ENCODE results near the gene LETM1. TPM values are rescaled to one million over a fixed set of nuclear protein-coding genes. Genes with fewer than 3 reads are reported as not detected.

Gene LETM1
- total RNA-seq, 4 donors from 2014 or later: 23.2 to 40.3 (median 33.6) TPM

GRCh38 chr4:1789552-1789951 is 66.4 kb downstream of the LETM1 start:
- Histone ChIP-seq H3K9me3 (no peaks in the 10 kb centered on the region), H3K4me1 (peaks cover 8 to 13% of the 10 kb centered on the region in 2 donors), H3K27ac (no peak overlapping the region), H3K27me3 (peaks cover 11 to 14% (median 13%) of the 10 kb centered on the region in 3 donors), H3K36me3 (no peaks in the 10 kb centered on the region), H3K4me3 (no peak overlapping the region)
- no peak for DNase-seq
- TF ChIP-seq CTCF (IDR thresholded peaks at IDR 0.05 in 4 of 5, conservative IDR thresholded peaks at IDR 0.05 in 1 of 5): no peak
- no peak for TF ChIP-seq POLR2A (IDR thresholded peaks at IDR 0.05)
- intact Hi-C loops (cut with DNase I; ENCODE audit: low total_unique reads) (no loop called here), in situ Hi-C loops (cut with MboI; ENCODE audit: low sequenced_read_pairs in 4 of 4) (no loop called here)
- ATAC-seq: no peak

GRCh38 chr4:1788254-1788973 is 67.5 kb downstream of the LETM1 start:
- intact Hi-C loops (cut with DNase I; ENCODE audit: low total_unique reads) (no loop called here), in situ Hi-C loops (cut with MboI; ENCODE audit: low sequenced_read_pairs in 4 of 4) (no loop called here)
- Histone ChIP-seq H3K27ac (no peak overlapping the region), H3K36me3 (no peaks in the 10 kb centered on the region), H3K4me1 (peaks cover 8 to 9% of the 10 kb centered on the region in 2 donors), H3K27me3 (peaks cover 4 to 6% (median 5%) of the 10 kb centered on the region in 3 donors), H3K4me3 (no peak overlapping the region), H3K9me3 (no peaks in the 10 kb centered on the region)
- TF ChIP-seq POLR2A (IDR thresholded peaks at IDR 0.05): no peak
- no peak for TF ChIP-seq CTCF (IDR thresholded peaks at IDR 0.05 in 4 of 5, conservative IDR thresholded peaks at IDR 0.05 in 1 of 5)
- ATAC-seq (no peak), DNase-seq (no peak)

- Histone ChIP-seq H3K9me3 (no peaks in the 10 kb centered on the region), H3K4me3 (no peak overlapping the region), H3K27ac (no peak overlapping the region), H3K27me3 (peaks cover 1 to 5% (median 3%) of the 10 kb centered on the region in 3 donors), H3K36me3 (no peaks in the 10 kb centered on the region), H3K4me1 (peaks cover 8 to 9% of the 10 kb centered on the region in 2 donors)
- in situ Hi-C loops (cut with MboI; ENCODE audit: low sequenced_read_pairs in 4 of 4): no loop called here
- DNase-seq (no peak), ATAC-seq (no peak)
- intact Hi-C loops (cut with DNase I; ENCODE audit: low total_unique reads): no loop called here
- TF ChIP-seq POLR2A (IDR thresholded peaks at IDR 0.05) (no peak), CTCF (IDR thresholded peaks at IDR 0.05 in 4 of 5, conservative IDR thresholded peaks at IDR 0.05 in 1 of 5) (no peak)
Measured at GRCh38 chr4:1787411-1788077, 68.4 kb downstream of the LETM1 start.

GRCh38 chr4:1786544-1787362 is 69.2 kb downstream of the LETM1 start:
- Histone ChIP-seq H3K4me3 (no peak overlapping the region), H3K4me1 (peaks cover 8 to 9% of the 10 kb centered on the region in 2 donors), H3K27ac (no peak overlapping the region), H3K36me3 (no peaks in the 10 kb centered on the region), H3K9me3 (no peaks in the 10 kb centered on the region), H3K27me3 (no peaks in the 10 kb centered on the region)
- no peak for TF ChIP-seq POLR2A (IDR thresholded peaks at IDR 0.05)
- TF ChIP-seq CTCF (IDR thresholded peaks at IDR 0.05 in 4 of 5, conservative IDR thresholded peaks at IDR 0.05 in 1 of 5): no peak
- ATAC-seq (no peak), DNase-seq (no peak)
- intact Hi-C loops (cut with DNase I; ENCODE audit: low total_unique reads): no loop called here
- in situ Hi-C loops (cut with MboI; ENCODE audit: low sequenced_read_pairs in 4 of 4): no loop called here

Measured in gastrocnemius medialis (tissue), 4 donors.